GM18520 (cell line): ENCODE data around the gene KNL1.
"Not testable (repeated sequence)": the region's sequence is repeated elsewhere in the genome, so short reads cannot be mapped to it uniquely, and the experiment has no call there.

Experiments used
- ATAC-seq: cut with Tn5 transposase; IDR thresholded peaks from one replicate; pipeline ENCODE4 v1.9.1; 2021; ENCODE audit not compliant: unreplicated experiment

Gene KNL1

DNA sequence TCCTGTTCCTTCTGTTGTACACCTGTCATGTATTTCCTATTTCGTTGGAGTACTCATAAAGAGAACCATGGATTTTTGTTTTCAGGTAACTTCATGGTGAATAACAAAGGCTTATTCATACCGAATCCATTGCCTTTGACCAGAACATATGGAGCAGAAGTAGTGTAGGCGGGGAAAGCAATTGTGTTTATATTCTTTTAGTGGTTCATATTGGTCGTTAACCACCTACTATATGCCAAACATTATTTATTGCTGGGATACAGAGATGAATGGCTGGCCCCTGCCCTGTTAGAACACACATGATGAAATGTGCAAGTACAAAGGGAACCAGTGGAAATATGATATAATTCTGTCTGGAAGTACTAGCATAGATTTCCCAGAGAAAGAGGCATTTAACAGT, 15.2 kb upstream of the KNL1 start:
- no peak for ATAC-seq

DNA sequence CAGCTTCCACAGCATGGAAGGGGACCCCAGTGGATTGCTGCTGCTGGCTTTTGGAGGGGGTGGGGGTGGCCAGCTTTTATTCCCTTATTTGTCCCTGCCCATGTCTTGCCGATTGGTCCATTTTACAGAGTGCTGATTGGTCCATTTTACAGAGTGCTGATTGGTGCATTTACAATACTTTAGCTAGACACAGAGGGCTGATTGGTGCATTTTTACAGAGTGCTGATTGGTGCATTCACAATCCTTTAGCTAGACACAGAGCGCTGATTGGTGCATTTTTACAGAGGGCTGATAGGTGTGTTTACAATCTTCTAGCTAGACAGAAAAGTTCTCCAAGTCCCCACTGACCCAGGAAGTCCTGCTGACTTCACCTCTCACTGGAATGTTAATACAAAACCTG, 12.3 kb upstream of the KNL1 start:
- ATAC-seq, result not testable (repeated sequence)

DNA sequence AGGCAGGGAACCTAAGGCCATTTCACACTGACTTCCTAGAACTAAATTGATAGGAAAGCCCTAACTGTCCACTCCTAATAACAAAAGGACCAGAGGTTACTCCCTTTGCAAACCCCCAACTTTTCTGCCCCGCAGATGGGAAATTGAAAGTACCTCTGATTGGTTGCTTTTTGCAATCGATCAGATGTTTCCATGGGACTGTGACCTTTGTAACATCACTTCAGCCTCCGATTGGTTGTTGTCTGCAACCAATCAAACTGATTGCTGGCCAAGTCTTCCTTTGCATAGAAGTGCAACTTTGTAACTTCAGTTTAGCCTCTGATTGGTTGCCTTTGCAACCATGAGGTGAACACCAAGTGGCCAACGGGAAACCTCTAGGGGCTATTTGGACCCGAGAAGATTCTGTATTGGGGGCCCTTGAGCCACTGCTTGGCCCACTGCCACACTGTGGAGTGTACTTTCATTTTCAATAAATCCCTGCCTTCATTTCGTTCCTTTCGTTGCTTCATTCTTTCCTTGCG, 11.3 kb upstream of the KNL1 start:
- no peak for ATAC-seq

DNA sequence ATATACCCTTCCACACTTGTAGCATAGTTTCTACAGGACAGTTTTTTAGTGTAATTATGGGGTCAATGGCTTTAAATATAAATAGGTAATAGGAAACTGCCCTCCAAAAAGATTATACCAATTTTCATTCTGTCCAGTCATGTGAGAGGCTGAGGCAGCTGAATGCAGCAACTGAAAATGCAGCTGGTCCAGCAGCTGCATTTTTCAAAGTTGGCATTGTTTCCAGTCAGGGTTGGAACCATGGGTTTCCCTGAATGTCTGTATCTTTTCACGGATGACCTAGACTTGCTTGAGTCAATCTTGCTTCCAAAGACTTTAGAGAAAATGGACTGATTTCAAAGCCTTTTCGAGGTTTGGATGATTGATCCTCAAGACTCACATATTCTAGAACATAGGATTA, 9.9 kb upstream of the KNL1 start:
- no peak for ATAC-seq

GRCh38 chr15:40590667-40591050, 3.4 kb upstream of the KNL1 start:
- no peak for ATAC-seq

DNA sequence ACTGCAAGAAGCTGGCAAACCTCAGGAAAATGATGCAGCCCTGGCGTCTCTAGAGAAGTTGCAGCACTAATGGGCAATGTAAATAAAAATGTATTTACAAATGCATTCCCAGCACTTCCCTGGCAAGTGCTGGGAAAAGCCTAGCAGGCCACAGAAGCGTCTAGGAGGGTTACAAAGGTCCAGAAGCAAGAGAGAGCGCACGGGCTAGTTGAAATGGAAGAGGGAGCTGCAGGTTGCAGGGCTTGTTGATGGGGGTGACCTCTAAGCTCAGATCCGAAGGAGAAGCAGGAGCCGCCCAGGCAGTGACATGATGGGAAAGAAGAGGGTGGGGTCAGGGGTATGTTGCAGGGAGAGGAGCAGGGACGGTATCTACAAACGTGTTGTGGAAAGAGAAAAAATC, 2.7 kb upstream of the KNL1 start:
- ATAC-seq, result no peak

- no peak for ATAC-seq
These were observed 884 bp upstream of the KNL1 start for GRCh38 chr15:40593165-40593564.

GRCh38 chr15:40594429-40594836, 384 bp downstream of the KNL1 start:
- peak; percentile 29 for ATAC-seq

DNA sequence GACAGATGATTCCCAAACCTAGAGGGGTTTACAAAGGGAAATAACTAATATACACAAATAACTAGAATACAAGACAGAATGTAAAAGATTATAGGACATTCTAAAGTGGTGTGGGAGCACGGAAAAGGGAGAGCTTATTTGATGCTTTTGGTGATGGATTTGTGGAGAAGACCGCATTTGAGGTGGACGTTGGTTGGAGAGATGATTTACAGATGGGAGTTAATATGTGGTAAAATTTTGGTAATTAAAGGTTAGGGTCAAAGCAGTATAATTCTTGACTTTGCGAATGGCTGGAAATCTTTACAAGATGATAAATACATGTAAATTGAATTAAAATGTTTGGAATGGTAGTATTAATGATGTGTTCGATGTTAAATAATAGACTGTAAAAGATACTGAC, 1.2 kb downstream of the KNL1 start:
- no peak for ATAC-seq

- ATAC-seq, result no peak
These were observed 1.7 kb downstream of the KNL1 start for GRCh38 chr15:40595773-40596172.

GRCh38 chr15:40597024-40597423, 3.0 kb downstream of the KNL1 start:
- ATAC-seq, result no peak

DNA sequence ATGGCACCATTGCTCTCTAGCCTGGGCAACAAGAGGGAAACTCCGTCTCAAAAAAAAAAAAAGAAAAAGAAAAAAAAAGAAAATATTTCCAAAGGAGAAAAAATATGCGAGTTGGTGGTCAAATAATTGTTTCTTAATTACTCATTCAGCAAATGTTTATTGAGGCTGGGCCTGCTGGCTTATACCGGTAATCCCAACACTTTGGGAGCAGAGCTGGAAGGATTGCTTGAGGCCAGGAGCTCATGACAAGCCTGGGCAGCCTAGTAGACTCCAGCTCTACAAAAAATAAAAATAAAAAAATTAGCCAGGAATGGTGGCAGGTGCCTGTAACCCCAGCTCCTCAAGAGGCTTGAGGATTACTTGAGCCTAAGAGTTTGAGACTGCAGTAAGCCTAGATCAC, 4.1 kb downstream of the KNL1 start:
- no peak for ATAC-seq

- ATAC-seq, result no peak
These were observed 4.6 kb downstream of the KNL1 start for GRCh38 chr15:40598672-40599071.

DNA sequence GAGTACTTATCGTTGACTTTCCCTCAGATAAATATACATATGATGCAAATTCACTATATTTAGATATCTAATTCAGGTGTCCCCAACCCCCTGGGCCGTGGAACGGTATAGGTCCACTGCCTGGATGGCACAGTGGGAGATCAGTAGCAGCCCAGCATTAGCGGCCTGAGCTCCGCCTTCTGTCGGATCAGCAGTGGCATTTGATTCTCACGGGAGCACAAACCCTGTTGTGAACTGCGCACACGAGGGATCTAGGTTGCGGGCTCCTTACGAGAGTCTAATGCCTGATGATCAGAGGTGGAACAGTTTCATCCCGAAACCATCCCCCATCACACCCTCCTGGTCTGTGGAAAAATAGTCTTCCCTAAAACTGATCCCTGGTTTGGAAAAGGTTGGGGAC, 6.9 kb downstream of the KNL1 start:
- ATAC-seq, result no peak

- no peak for ATAC-seq
These were observed 9.9 kb downstream of the KNL1 start for GRCh38 chr15:40603935-40604334.

- no peak for ATAC-seq
These were observed 19.0 kb downstream of the KNL1 start for GRCh38 chr15:40613080-40613479.

DNA sequence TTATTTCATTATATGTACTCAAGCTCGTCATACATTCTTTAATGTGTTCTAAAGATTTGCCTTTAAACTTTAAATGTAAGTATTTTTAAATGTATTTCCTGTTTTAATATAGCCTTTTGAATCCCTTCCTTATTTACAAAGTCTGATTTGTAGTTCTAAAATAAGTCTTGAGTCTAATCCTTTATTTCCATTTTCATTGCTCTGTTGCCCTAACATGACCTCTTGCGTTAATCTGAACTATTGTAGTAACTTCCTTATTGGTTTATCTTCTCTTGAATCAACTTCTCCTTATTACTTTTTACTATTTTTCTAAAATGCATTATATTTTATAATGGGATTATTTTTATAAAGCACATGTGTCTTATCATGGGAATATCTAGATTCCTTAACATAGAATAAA, 24.0 kb downstream of the KNL1 start:
- no peak for ATAC-seq

- ATAC-seq, result no peak
These were observed 24.9 kb downstream of the KNL1 start for GRCh38 chr15:40618906-40619305.

- no peak for ATAC-seq
These were observed 29.3 kb downstream of the KNL1 start for GRCh38 chr15:40623361-40623760.

DNA sequence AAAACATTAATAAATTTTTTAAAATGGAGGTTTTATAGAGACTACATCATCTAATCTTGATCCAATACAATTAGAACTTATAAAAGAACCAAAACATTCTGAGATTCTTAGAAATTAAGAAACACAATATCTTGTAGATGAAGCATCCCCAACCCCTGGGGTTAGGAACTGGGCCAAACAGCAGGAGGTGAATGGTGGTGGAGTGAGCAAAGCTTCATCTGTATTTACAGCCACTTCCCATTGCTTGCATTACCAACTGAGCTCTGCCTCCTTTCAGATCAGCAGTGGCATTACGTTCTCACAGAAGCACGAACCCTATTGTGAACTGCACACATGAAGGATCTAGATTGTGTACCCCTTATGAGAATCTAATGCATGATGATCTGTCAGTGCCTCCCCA, 36.3 kb downstream of the KNL1 start:
- no peak for ATAC-seq

GRCh38 chr15:40633178-40633577, 39.1 kb downstream of the KNL1 start:
- no peak for ATAC-seq

GRCh38 chr15:40637221-40637745, 43.2 kb downstream of the KNL1 start:
- ATAC-seq, result no peak

DNA sequence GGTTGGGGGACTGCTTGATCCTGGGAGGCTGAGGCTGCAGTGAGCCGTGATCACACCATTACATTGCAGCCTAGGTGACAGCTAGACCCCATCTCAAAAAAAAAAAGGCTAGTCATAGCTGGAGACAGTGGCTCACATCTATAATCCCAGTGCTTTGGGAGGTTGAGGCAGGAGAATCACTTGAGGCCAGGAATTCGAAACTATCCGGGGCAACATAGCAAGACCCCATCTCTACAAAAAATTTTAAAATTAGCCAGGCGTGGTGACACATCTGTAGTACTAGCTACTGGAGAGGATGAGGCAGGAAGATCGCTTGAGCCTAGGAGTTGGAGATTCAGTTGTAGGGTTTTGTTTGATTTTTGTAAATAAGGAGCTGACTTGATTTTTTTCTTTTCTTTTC, 45.6 kb downstream of the KNL1 start:
- ATAC-seq, result no peak

GRCh38 chr15:40647523-40647922, 53.5 kb downstream of the KNL1 start:
- ATAC-seq, result no peak
